Natural killer cell (primary cell): ENCODE data around the gene ZNHIT2. TPM values are rescaled to one million over a fixed set of nuclear protein-coding genes. Genes with fewer than 3 reads are reported as not detected.
A peak's percentile ranks its signal among the peaks of the same experiment; 100 is the strongest.

Source experiments
- ATAC-seq, 3 donors: fragments of 150-1000 bp in 2 of 3; fragments of 200-7000 bp in 1 of 3; cut with Tn5 transposase; 1 replicate in 1 of 3; 2 replicates in 2 of 3; pipeline ENCODE4 v1.10.0; 2021; ENCODE audit warnings: mild to moderate bottlenecking in 2 of 3, moderate library complexity in 2 of 3
- DNase-seq, 2 donors: peaks; one replicate each; pipeline versions ENCODE4 v3.0.0 to v3.0.0-alpha.2; 2013 to 2021; ENCODE audit warnings: mixed read lengths in 1 of 2
- H3K27ac ChIP-seq: one replicate; pipeline ENCODE4 v1.5.1; 2013; ENCODE audit warnings: mild to moderate bottlenecking, low read length
- H3K27me3 ChIP-seq: one replicate; pipeline ENCODE4 v1.6.1; 2013; ENCODE audit warnings: low read length; ENCODE audit not compliant: control insufficient read depth, insufficient read depth
- H3K36me3 ChIP-seq: one replicate; pipeline ENCODE4 v1.6.1; 2013; ENCODE audit warnings: low read length; ENCODE audit not compliant: control insufficient read depth, insufficient read depth
- H3K4me1 ChIP-seq: one replicate; pipeline ENCODE4 v1.6.1; 2013; ENCODE audit warnings: low read length; ENCODE audit not compliant: control insufficient read depth, insufficient read depth
- H3K4me3 ChIP-seq: one replicate; pipeline ENCODE4 v1.5.1; 2013; ENCODE audit warnings: low read length
- H3K9me3 ChIP-seq: one replicate; pipeline ENCODE4 v1.6.1; 2013; ENCODE audit warnings: low read length; ENCODE audit not compliant: control insufficient read depth, insufficient read depth
- H3K27ac Mint-ChIP-seq, 2 donors: one replicate each; pipeline ENCODE4 v1.8.0; 2022; ENCODE audit warnings: mild to moderate bottlenecking in 2 of 2, mixed read lengths in 2 of 2, moderate library complexity in 1 of 2
- H3K27me3 Mint-ChIP-seq, 2 donors: one replicate each; pipeline ENCODE4 v1.8.0; 2022; ENCODE audit warnings: low read depth in 2 of 2, mixed read lengths in 2 of 2
- H3K36me3 Mint-ChIP-seq: one replicate; pipeline ENCODE4 v1.8.0; 2022; ENCODE audit warnings: mixed read lengths
- H3K4me1 Mint-ChIP-seq, 2 donors: one replicate each; pipeline ENCODE4 v1.8.0; 2022; ENCODE audit warnings: mixed read lengths in 2 of 2
- H3K4me3 Mint-ChIP-seq: one replicate; pipeline ENCODE4 v1.8.0; 2022; ENCODE audit warnings: mild to moderate bottlenecking, moderate library complexity, mixed read lengths
- H3K9me3 Mint-ChIP-seq, 2 donors: one replicate each; pipeline ENCODE4 v1.8.0; 2022; ENCODE audit warnings: mixed read lengths in 2 of 2
- CTCF ChIP-seq: fragments of 200-600 bp; IDR thresholded peaks from one replicate; pipeline ENCODE4 v1.8.0; 2022; ENCODE audit warnings: antibody characterized with exemption
- WGBS: methylation state at CpG from one replicate; pipeline ENCODE4 v1.1.7; 2013; ENCODE audit warnings: missing lambda C conversion rate; ENCODE audit not compliant: insufficient coverage; 5-methylcytosine and 5-hydroxymethylcytosine counted together
- intact Hi-C: fragments of 100-400 bp; cut with micrococcal nuclease; formaldehyde crosslinking; loops from one replicate; pipeline ENCODE4 v1.14.2; 2022
- total RNA-seq, 4 donors: library from RNA; stranded (reverse); fragments of 120-200 nt in 1 of 4; gene quantifications; one replicate each; pipeline versions ENCODE4 v1.2.3 to v1.2.4, GENCODE V29; 2013 to 2022

Gene ZNHIT2
- total RNA-seq, 3 donors from 2014 or later (not counting 1 experiment from before 2014, with no cell fraction given): 5.6 to 6.8 (median 6.1) TPM

- Histone ChIP-seq H3K4me3 (no peak overlapping the region), H3K9me3 (no peaks in the 10 kb centered on the region), H3K4me1 (peaks cover 28% of the 10 kb centered on the region), H3K27ac (no peak overlapping the region), H3K27me3 (no peaks in the 10 kb centered on the region), H3K36me3 (peaks cover 66% of the 10 kb centered on the region)
- DNase-seq (no peak), ATAC-seq (no peak)
- WGBS: 91% methylated on average over 12 of the region's 12 CpGs
- no peak for TF ChIP-seq CTCF
- Mint-ChIP-seq H3K9me3 (no peaks in the 10 kb centered on the region), H3K27ac (no peak overlapping the region), H3K36me3 (no peaks in the 10 kb centered on the region), H3K4me3 (no peak overlapping the region), H3K27me3 (no peaks in the 10 kb centered on the region), H3K4me1 (peaks cover 17 to 25% of the 10 kb centered on the region in 2 donors)
- intact Hi-C loops: no loop called here
These were observed 7.9 kb upstream of the ZNHIT2 start for GRCh38 chr11:65125197-65126056.

- no peaks in the 10 kb centered on the region for H3K27me3 Mint-ChIP-seq
- Histone ChIP-seq H3K4me1 (peaks cover 21% of the 10 kb centered on the region), H3K27me3 (no peaks in the 10 kb centered on the region), H3K36me3 (peaks cover 66% of the 10 kb centered on the region), H3K9me3 (no peaks in the 10 kb centered on the region), H3K27ac (no peak overlapping the region), H3K4me3 (no peak overlapping the region)
- peaks cover 17 to 30% of the 10 kb centered on the region in 2 donors for H3K4me1 Mint-ChIP-seq
- DNase-seq (no peak), ATAC-seq (no peak)
- peak overlapping the region; percentile 19 to 45 for H3K27ac Mint-ChIP-seq
- WGBS: 82% methylated on average over 3 of the region's 5 CpGs
- intact Hi-C loops: loop anchor here (5.0 kb wide), 1 partner anchor 207 kb away; the partner anchor contains the start of gene ATG2A
- H3K4me3 Mint-ChIP-seq: peak overlapping the region; percentile 73
- no peaks in the 10 kb centered on the region for H3K36me3 Mint-ChIP-seq
- no peaks in the 10 kb centered on the region for H3K9me3 Mint-ChIP-seq
- no peak for TF ChIP-seq CTCF
These were observed 7.1 kb upstream of the ZNHIT2 start for GRCh38 chr11:65124480-65125196.

- Mint-ChIP-seq H3K9me3 (no peaks in the 10 kb centered on the region), H3K36me3 (no peaks in the 10 kb centered on the region), H3K4me1 (peaks cover 25 to 46% of the 10 kb centered on the region in 2 donors), H3K27ac (peak within 1 kb of the TSS; percentile 99 to 100), H3K27me3 (no peaks in the 10 kb centered on the region), H3K4me3 (peak within 1 kb of the TSS; percentile 98)
- H3K4me3 ChIP-seq: peak within 1 kb of the TSS; percentile 91
- intact Hi-C loops: loop anchor here (1.0 to 5.0 kb wide), 3 partner anchors 13 to 205 kb away; partner anchors contain the start of genes ATG2A, CDCA5 and ZFPL1
- under 1% methylated on average over 64 of the region's 64 CpGs for WGBS
- peak; percentile 80 to 91 (median 80) for ATAC-seq
- DNase-seq: peak; percentile 97 to 100
- H3K27ac ChIP-seq: peak within 1 kb of the TSS; percentile 97
- no peaks in the 10 kb centered on the region for H3K9me3 ChIP-seq
- TF ChIP-seq CTCF: no peak
- peaks cover 56% of the 10 kb centered on the region for H3K36me3 ChIP-seq
- peaks cover 26% of the 10 kb centered on the region for H3K4me1 ChIP-seq
- no peaks in the 10 kb centered on the region for H3K27me3 ChIP-seq
These were observed 4.6 kb upstream of the ZNHIT2 start, which contains the start of the genes FAU and MRPL49 for GRCh38 chr11:65121865-65122696. Gene FAU, minus strand, starts transcription at chr11:65122134. Its CDS starts 321 bp downstream, at chr11:65121813. Gene MRPL49, plus strand, starts transcription at chr11:65122321. Its CDS starts 26 bp downstream, at chr11:65122347.
